Panc1 (cell line): ENCODE measurements around the gene ROMO1. TPM values are rescaled to one million over a fixed set of nuclear protein-coding genes. Genes with fewer than 3 reads are reported as not detected.
"Not testable (repeated sequence)": the region's sequence is repeated elsewhere in the genome, so short reads cannot be mapped to it uniquely, and the experiment has no call there.

Experiments
- ATAC-seq: fragments of 200-7000 bp; cut with Tn5 transposase; 2 replicates; pipeline ENCODE4 v1.9.1; 2020; ENCODE audit warnings: mild to moderate bottlenecking, moderate library complexity
- BruUV-seq: library from RNA; stranded (reverse); fragments of 400-500 nt; replicated peaks from 2 replicates; lab custom pipeline; 2021; lab: Mats Ljungman, UMichigan
- CTCF ChIA-PET: fragments of 300-600 bp; sonication (Branson Sonifier 250); formaldehyde crosslinking; loops from one replicate; lab custom pipeline; 2022; ENCODE audit warnings: antibody characterized with exemption; lab: Charles Lee
- POLR2A ChIA-PET: fragments of 300-600 bp; sonication (Branson Sonifier 250); formaldehyde crosslinking; loops from one replicate; lab custom pipeline; 2022; ENCODE audit warnings: antibody characterized with exemption; lab: Charles Lee
- DNase-seq: peaks from one replicate; pipeline ENCODE4 v3.0.0-alpha.2; 2010; ENCODE audit warnings: low read depth, low spot score
- H3K27ac ChIP-seq: 2 replicates; pipeline ENCODE4 v1.5.1; 2011; ENCODE audit warnings: mild to moderate bottlenecking, low read length, inconsistent platforms
- H3K27me3 ChIP-seq: fragments of 200-500 bp; sonication (Bioruptor generic); 2 replicates; pipeline ENCODE4 v1.6.0; 2014; ENCODE audit warnings: low read length, inconsistent platforms; ENCODE audit not compliant: control insufficient read depth, insufficient read depth
- H3K36me3 ChIP-seq: fragments of 200-500 bp; sonication (Bioruptor generic); 2 replicates; pipeline ENCODE4 v1.5.1; 2014; ENCODE audit warnings: inconsistent platforms, mild to moderate bottlenecking, low read length, moderate library complexity; ENCODE audit not compliant: control insufficient read depth, insufficient read depth
- H3K4me1 ChIP-seq: 2 replicates; pipeline ENCODE4 v1.5.1; 2011; ENCODE audit warnings: inconsistent platforms, mild to moderate bottlenecking, low read length, moderate library complexity; ENCODE audit not compliant: control insufficient read depth, insufficient read depth
- H3K4me3 ChIP-seq, 2 experiments: 2 replicates each; pipeline ENCODE4 v1.5.1; 2011 to 2012; ENCODE audit warnings: low read depth in 2 of 2, low read length in 2 of 2, mild to moderate bottlenecking in 2 of 2, inconsistent platforms in 1 of 2, moderate library complexity in 1 of 2
- H3K9me3 ChIP-seq: fragments of 200-500 bp; sonication (Bioruptor generic); 2 replicates; pipeline ENCODE4 v1.5.1; 2014; ENCODE audit warnings: low read depth, mild to moderate bottlenecking, inconsistent platforms, low read length, moderate library complexity; ENCODE audit not compliant: control insufficient read depth, insufficient read depth
- POLR2AphosphoS5 ChIP-seq: IDR thresholded peaks from 2 replicates; pipeline ENCODE4 v1.6.1; 2012; ENCODE audit warnings: mild to moderate bottlenecking, low read depth, low read length, moderate library complexity
- SIN3A ChIP-seq: IDR thresholded peaks from 2 replicates; pipeline ENCODE4 v1.6.1; 2012; ENCODE audit warnings: low read depth, mild to moderate bottlenecking, low read length, moderate library complexity, borderline replicate concordance; ENCODE audit not compliant: insufficient read depth
- TCF7L2 ChIP-seq: IDR thresholded peaks from 2 replicates; pipeline ENCODE4 v1.6.1; 2011; ENCODE audit warnings: mild to moderate bottlenecking, low read depth, low read length, inconsistent platforms
- in situ Hi-C: cut with HindIII; loops from 2 replicates; pipeline ENCODE4 v1.10.0; 2016; ENCODE audit warnings: low sequenced_read_pairs, low pct_unique_long_range_greater_than_20kb
- intact Hi-C: fragments of 100-400 bp; cut with micrococcal nuclease; formaldehyde crosslinking; loops from one replicate; pipeline ENCODE4 v1.10.0; 2022; ENCODE audit not compliant: unreplicated experiment
- total RNA-seq: library from RNA; stranded (reverse); gene quantifications from one replicate; pipeline ENCODE4 v1.2.1, GENCODE V29; 2021; ENCODE audit not compliant: unreplicated experiment
- TF ChIP-seq, protein P1 (sequence below), 2 experiments: IDR thresholded peaks; 2 replicates each; pipeline ENCODE4 v1.6.1; 2011 to 2012; ENCODE audit warnings: low read depth in 2 of 2, control low read depth in 1 of 2, low read length in 1 of 2, mild to moderate bottlenecking in 1 of 2, moderate library complexity in 1 of 2; ENCODE audit not compliant: insufficient read depth in 1 of 2
- TF ChIP-seq, protein P2 (sequence below): fragments of 450-650 bp; IDR thresholded peaks from 2 replicates; pipeline ENCODE4 v1.5.1; 2017; ENCODE audit warnings: mild to moderate bottlenecking

The ROMO1 gene
- total RNA-seq, 1 experiment from 2014 or later = 319 TPM

DNA sequence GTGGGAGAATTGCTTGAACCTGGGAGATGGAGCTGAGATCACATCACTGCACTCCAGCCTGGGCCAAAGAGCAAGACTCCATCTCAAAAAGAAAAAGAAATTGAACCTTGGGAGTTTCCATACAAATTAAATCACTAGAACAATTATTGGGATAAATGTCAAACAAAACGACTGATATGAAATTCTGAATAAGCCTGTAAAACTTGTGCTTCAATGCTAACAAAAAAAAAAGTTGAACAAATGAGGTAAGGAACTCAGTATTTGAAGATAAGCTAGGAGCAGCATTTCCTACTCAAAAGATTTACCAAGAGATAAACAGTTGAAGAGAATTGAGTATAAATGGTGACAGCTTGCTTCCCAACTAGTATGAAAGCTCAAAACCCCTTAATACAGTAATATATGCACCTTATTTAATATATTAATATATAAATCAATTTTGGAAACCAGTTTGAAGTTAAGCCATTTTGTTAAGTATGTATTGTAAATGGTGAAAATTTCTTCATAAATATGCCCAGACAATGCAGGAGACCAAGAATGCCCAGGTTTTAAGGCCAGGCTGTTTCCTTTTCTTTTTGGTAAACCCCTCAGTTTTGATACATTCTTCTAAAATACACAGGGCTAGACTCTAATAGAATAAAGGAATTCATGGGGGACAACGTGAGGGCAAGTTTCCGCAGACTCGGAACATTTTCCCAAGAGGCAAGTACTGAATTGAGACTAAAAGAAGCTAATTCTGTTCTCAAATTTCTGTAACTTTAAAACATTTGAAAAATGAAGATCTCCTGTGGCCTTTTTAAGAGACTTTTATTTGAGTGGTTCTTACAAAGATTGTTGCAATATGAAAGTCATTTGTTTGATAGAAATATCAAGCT lies 3.9 kb downstream of the ROMO1 start:
- POLR2A ChIA-PET = interaction anchor here (0.6 kb wide), 2 partner anchors 16 to 784 kb away, joined by 4 to 7 read pairs; no protein-coding TSS in a partner anchor
- Histone ChIP-seq H3K4me1 (peaks cover 15% of the 10 kb centered on the region), H3K27ac (no peak overlapping the region), H3K4me3 (no peak overlapping the region), H3K36me3 (peaks cover 49% of the 10 kb centered on the region), H3K9me3 (no peaks in the 10 kb centered on the region), H3K27me3 (no peaks in the 10 kb centered on the region)
- ATAC-seq (no peak), DNase-seq (no peak)
- peak; percentile 30; the same call in 1 of the 2 replicates for TF ChIP-seq POLR2AphosphoS5
- TF ChIP-seq TCF7L2 = no peak
- TF ChIP-seq SIN3A = no peak
- TF ChIP-seq, protein P1, sequence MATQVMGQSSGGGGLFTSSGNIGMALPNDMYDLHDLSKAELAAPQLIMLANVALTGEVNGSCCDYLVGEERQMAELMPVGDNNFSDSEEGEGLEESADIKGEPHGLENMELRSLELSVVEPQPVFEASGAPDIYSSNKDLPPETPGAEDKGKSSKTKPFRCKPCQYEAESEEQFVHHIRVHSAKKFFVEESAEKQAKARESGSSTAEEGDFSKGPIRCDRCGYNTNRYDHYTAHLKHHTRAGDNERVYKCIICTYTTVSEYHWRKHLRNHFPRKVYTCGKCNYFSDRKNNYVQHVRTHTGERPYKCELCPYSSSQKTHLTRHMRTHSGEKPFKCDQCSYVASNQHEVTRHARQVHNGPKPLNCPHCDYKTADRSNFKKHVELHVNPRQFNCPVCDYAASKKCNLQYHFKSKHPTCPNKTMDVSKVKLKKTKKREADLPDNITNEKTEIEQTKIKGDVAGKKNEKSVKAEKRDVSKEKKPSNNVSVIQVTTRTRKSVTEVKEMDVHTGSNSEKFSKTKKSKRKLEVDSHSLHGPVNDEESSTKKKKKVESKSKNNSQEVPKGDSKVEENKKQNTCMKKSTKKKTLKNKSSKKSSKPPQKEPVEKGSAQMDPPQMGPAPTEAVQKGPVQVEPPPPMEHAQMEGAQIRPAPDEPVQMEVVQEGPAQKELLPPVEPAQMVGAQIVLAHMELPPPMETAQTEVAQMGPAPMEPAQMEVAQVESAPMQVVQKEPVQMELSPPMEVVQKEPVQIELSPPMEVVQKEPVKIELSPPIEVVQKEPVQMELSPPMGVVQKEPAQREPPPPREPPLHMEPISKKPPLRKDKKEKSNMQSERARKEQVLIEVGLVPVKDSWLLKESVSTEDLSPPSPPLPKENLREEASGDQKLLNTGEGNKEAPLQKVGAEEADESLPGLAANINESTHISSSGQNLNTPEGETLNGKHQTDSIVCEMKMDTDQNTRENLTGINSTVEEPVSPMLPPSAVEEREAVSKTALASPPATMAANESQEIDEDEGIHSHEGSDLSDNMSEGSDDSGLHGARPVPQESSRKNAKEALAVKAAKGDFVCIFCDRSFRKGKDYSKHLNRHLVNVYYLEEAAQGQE (IDR thresholded peaks at IDR 0.05; ENCODE audit: insufficient read depth in 1 of 2, low read depth in 2 of 2, low read length in 1 of 2) = no peak
- TF ChIP-seq, protein P2, sequence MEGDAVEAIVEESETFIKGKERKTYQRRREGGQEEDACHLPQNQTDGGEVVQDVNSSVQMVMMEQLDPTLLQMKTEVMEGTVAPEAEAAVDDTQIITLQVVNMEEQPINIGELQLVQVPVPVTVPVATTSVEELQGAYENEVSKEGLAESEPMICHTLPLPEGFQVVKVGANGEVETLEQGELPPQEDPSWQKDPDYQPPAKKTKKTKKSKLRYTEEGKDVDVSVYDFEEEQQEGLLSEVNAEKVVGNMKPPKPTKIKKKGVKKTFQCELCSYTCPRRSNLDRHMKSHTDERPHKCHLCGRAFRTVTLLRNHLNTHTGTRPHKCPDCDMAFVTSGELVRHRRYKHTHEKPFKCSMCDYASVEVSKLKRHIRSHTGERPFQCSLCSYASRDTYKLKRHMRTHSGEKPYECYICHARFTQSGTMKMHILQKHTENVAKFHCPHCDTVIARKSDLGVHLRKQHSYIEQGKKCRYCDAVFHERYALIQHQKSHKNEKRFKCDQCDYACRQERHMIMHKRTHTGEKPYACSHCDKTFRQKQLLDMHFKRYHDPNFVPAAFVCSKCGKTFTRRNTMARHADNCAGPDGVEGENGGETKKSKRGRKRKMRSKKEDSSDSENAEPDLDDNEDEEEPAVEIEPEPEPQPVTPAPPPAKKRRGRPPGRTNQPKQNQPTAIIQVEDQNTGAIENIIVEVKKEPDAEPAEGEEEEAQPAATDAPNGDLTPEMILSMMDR = no peak
- in situ Hi-C loops = no loop called here
- no TSS peak for BruUV-seq
- intact Hi-C loops = no loop called here
- CTCF ChIA-PET = interaction anchor here (0.5 kb wide), 1 partner anchor 31 kb away, joined by 5 read pairs; no protein-coding TSS in a partner anchor

DNA sequence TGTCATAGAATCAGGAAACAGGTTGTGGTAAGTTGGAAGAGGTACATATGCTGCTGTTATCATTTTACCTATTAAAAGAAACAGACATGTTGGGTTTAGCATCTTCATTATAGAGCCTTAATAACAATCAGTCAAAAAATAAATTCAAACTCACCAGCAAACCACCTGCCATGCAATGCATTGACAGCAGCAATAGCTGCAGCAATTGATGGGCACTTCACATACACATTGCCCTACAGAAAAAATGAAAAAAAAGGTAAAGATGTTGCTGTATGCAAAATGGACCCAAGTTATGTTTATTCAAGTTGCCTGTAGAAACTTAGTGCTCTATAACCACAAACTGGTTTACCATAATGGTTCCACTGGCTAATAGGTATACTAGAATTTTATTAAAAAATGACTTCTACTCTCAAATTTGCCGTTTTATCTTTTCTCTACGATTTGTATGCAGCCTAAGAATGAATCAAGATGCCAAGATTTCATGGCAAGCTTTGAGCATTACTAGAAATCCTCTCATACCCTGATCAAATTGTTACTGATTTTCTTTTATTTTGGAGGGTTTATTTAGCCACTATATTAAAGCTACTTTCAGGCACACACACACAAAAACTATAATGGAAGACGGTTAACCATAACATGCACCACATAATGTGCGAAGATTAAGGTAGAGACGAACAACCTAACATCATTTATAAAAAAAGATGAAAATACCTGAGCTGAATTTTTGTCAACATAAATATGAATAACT lies 5.5 kb downstream of the ROMO1 start:
- Histone ChIP-seq H3K9me3 (no peaks in the 10 kb centered on the region), H3K4me3 (no peak overlapping the region), H3K4me1 (peaks cover 11% of the 10 kb centered on the region), H3K36me3 (peaks cover 65% of the 10 kb centered on the region), H3K27ac (no peak overlapping the region), H3K27me3 (no peaks in the 10 kb centered on the region)
- intact Hi-C loops = no loop called here
- no peak for DNase-seq
- no TSS peak for BruUV-seq
- in situ Hi-C loops = no loop called here
- ChIA-PET POLR2A (no interaction called here), CTCF (interaction anchor here (0.6 kb wide), 1 partner anchor 139 kb away, joined by 4 read pairs; no protein-coding TSS in a partner anchor)
- ATAC-seq = no peak
- TF ChIP-seq, protein P2 = no peak
- TF ChIP-seq, protein P1 (IDR thresholded peaks at IDR 0.05; ENCODE audit: insufficient read depth in 1 of 2, low read depth in 2 of 2, low read length in 1 of 2) = no peak
- TF ChIP-seq TCF7L2 = no peak
- TF ChIP-seq SIN3A = no peak
- TF ChIP-seq POLR2AphosphoS5 = no peak

DNA sequence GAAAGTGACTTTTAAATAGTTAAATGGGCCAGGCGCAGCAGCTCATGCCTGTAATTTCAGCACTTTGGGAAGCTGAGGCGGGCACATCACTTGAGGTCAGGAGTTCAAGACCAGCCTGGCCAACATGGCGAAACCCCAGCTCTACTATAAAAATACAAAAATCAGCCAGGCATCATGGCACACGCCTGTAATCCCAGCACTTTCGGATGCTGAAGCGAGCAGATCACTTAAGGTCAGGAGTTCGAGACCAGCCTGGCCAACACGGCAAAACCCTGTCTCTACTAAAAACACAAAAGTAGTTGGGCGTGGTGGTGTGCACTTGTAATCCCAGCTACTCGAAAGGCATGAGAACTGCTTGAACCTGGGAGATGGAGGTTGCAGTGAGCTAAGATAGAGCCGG lies 6.7 kb downstream of the ROMO1 start:
- H3K4me3 ChIP-seq, CTCF ChIA-PET, H3K9me3 ChIP-seq, BruUV-seq, in situ Hi-C loops, ATAC-seq, H3K27me3 ChIP-seq, H3K27ac ChIP-seq, intact Hi-C loops, DNase-seq: not testable (repeated sequence)
- H3K36me3 ChIP-seq = peaks cover 75% of the 10 kb centered on the region
- POLR2A ChIA-PET = interaction anchor here (0.7 kb wide), 1 partner anchor 12 kb away, joined by 3 read pairs; no protein-coding TSS in a partner anchor
- peaks cover 11% of the 10 kb centered on the region for H3K4me1 ChIP-seq
